Measurements from ENCODE around the gene WFIKKN2. TPM values are rescaled to one million over a fixed set of nuclear protein-coding genes. Genes with fewer than 3 reads are reported as not detected.
A peak's percentile ranks its signal among the peaks of the same experiment; 100 is the strongest.

WFIKKN2 gene
- total RNA-seq, 1 experiment from 2014 or later = 0.05 TPM

- Histone ChIP-seq H2AFZ (ENCODE audit: low read depth, low read length, poor library complexity, severe bottlenecking) (peak overlapping the region; percentile 24), H4K20me1 (ENCODE audit: insufficient read depth) (no peaks in the 10 kb centered on the region), H3K79me2 (ENCODE audit: insufficient read depth, low read length) (no peaks in the 10 kb centered on the region), H3K27me3 (ENCODE audit: insufficient read depth, low read length) (no peaks in the 10 kb centered on the region), H3K4me1 (ENCODE audit: control insufficient read depth in 1 of 2, insufficient read depth in 2 of 2, low read length in 2 of 2) (peaks cover 5 to 11% of the 10 kb centered on the region in 2 experiments), H3K4me2 (ENCODE audit: low read length) (no peak overlapping the region), H3K9me2 (ENCODE audit: insufficient read depth) (no peaks in the 10 kb centered on the region), H3K9ac (ENCODE audit: low read length) (no peak overlapping the region), H3K27ac (ENCODE audit: low read depth, low read length) (no peak overlapping the region), H3K36me3 (ENCODE audit: control insufficient read depth in 1 of 2, insufficient read depth in 2 of 2, low read length in 2 of 2) (no peaks in the 10 kb centered on the region), H3K4me3 (replicated peaks in 1 of 2; ENCODE audit: low read depth in 1 of 2, low read length in 2 of 2) (no peak overlapping the region), H3K9me3 (ENCODE audit: control insufficient read depth in 1 of 2, insufficient read depth in 1 of 2, low read depth in 1 of 2, low read length in 2 of 2) (no peaks in the 10 kb centered on the region)
- ChIA-PET POLR2A (interaction anchor here (0.8 to 3.5 kb wide), 7 partner anchors 8 to 300 kb away, joined by 3 to 72 read pairs (median 5); partner anchors contain the start of genes NME1 and TOB1), CTCF (interaction anchor here (0.7 to 4.4 kb wide), 17 partner anchors 10 to 364 kb away, joined by 3 to 85 read pairs (median 5); partner anchors contain the start of genes NME1 and TOB1), RAD21 (ENCODE audit: low non-redundant PET in 1 of 2, low total read pairs in 2 of 2, uncharacterized antibody in 2 of 2, unreplicated experiment in 2 of 2) (interaction anchor here (0.5 to 2.4 kb wide), 10 partner anchors 10 to 300 kb away, joined by 3 to 11 read pairs (median 4); partner anchors contain the start of gene NME1 (in 1 of the 2))
- DNase-seq (ENCODE audit: low read depth, low spot score) = no peak
- intact Hi-C loops (cut with micrococcal nuclease) = loop anchor here (2.0 to 5.0 kb wide), 2 partner anchors 204 to 299 kb away; partner anchors contain the start of gene NME1
- no peak for ATAC-seq
- TF ChIP-seq REST (IDR thresholded peaks at IDR 0.05; ENCODE audit: low read depth) = no peak
- TF ChIP-seq SP1 (IDR thresholded peaks at IDR 0.05; ENCODE audit: low read depth) = no peak
- no peak for TF ChIP-seq CEBPB (IDR thresholded peaks at IDR 0.05; ENCODE audit: low read depth)
- no peak for TF ChIP-seq JUND (IDR thresholded peaks at IDR 0.05)
- TF ChIP-seq MAX (IDR thresholded peaks at IDR 0.05) = no peak
- no peak for TF ChIP-seq CBX3 (IDR thresholded peaks at IDR 0.05; ENCODE audit: low read depth)
- no peak for TF ChIP-seq POLR2A (IDR thresholded peaks at IDR 0.05; ENCODE audit: borderline replicate concordance, extremely low read depth, insufficient read depth, insufficient read length)
- TF ChIP-seq ZFX (IDR thresholded peaks at IDR 0.05) = no peak
- TF ChIP-seq ATF3 (IDR thresholded peaks at IDR 0.05) = no peak
- TF ChIP-seq EZH2 (IDR thresholded peaks at IDR 0.05) = no peak
- no peak for TF ChIP-seq SIN3A (IDR thresholded peaks at IDR 0.05; ENCODE audit: low read depth)
- no peak for TF ChIP-seq ELF1 (IDR thresholded peaks at IDR 0.05; ENCODE audit: borderline replicate concordance, low read depth)
- no peak for TF ChIP-seq CTCF (IDR thresholded peaks at IDR 0.05 in 2 of 3, conservative IDR thresholded peaks at IDR 0.05 in 1 of 3; ENCODE audit: borderline replicate concordance in 1 of 3, insufficient read depth in 1 of 3, low read depth in 2 of 3, low read length in 2 of 3)
- no peak for TF ChIP-seq TCF7L2 (IDR thresholded peaks at IDR 0.05; ENCODE audit: borderline replicate concordance, extremely low read depth, insufficient read depth, insufficient read length)
- BruUV-seq (replicated peaks) = no TSS peak
These were observed 17.7 kb downstream of the WFIKKN2 start for GRCh38 chr17:50853015-50853615.
